Gastroesophageal sphincter (tissue), 4 donors: ENCODE data around the gene SPG7. TPM values are rescaled to one million over a fixed set of nuclear protein-coding genes. Genes with fewer than 3 reads are reported as not detected.

ENCODE experiments used
- ATAC-seq: fragments of 150-250 bp; one replicate; pipeline ENCODE4 v1.9.1; 2016; ENCODE audit warnings: mild to moderate bottlenecking, moderate library complexity
- H3K27ac ChIP-seq, 4 donors: fragments of 200-600 bp; sonication (generic) in 3 of 4; 1 replicate in 3 of 4; 2 replicates in 1 of 4; pipeline ENCODE4 v1.5.1; 2016 to 2019
- H3K27me3 ChIP-seq: fragments of 200-600 bp; sonication (generic); one replicate; pipeline ENCODE4 v1.5.1; 2019
- H3K36me3 ChIP-seq, 2 donors: fragments of 200-600 bp; sonication (generic); one replicate each; pipeline ENCODE4 v1.5.1; 2019; ENCODE audit warnings: control low read depth in 1 of 2
- H3K4me1 ChIP-seq, 3 donors: fragments of 200-600 bp; sonication (generic); 1 replicate in 2 of 3; 2 replicates in 1 of 3; pipeline ENCODE4 v1.5.1; 2016 to 2019; ENCODE audit warnings: control low read depth in 2 of 3
- H3K4me3 ChIP-seq, 2 donors: fragments of 200-600 bp; sonication (generic); one replicate each; pipeline ENCODE4 v1.5.1; 2019; ENCODE audit warnings: mild to moderate bottlenecking in 1 of 2, moderate library complexity in 1 of 2
- H3K9me3 ChIP-seq, 3 donors: fragments of 200-600 bp; sonication (generic); one replicate each; pipeline ENCODE4 v1.5.1; 2017 to 2019; ENCODE audit warnings: control low read depth in 2 of 3
- EP300 ChIP-seq: sonication (generic); formaldehyde crosslinking; IDR thresholded peaks from one replicate; pipeline ENCODE4 v1.6.1; 2017; ENCODE audit warnings: antibody characterized with exemption, mild to moderate bottlenecking
- POLR2A ChIP-seq, 2 donors: fragments of 450-650 bp; IDR thresholded peaks; one replicate each; pipeline ENCODE4 v1.6.1; 2017; ENCODE audit warnings: antibody characterized with exemption in 2 of 2, mild to moderate bottlenecking in 2 of 2, moderate library complexity in 1 of 2
- POLR2AphosphoS5 ChIP-seq: sonication (generic); formaldehyde crosslinking; IDR thresholded peaks from one replicate; pipeline ENCODE4 v1.6.1; 2017; ENCODE audit warnings: antibody characterized with exemption
- WGBS, 2 donors: methylation state at CpG; one replicate each; pipeline ENCODE4 v1.1.5; 2018; ENCODE audit warnings: low coverage in 1 of 2; 5-methylcytosine and 5-hydroxymethylcytosine counted together
- total RNA-seq, 4 donors: library from RNA; depleted of rRNA; stranded (reverse); fragments of >200 nt; gene quantifications; one replicate each; pipeline ENCODE4 v1.1.0, GENCODE V29; 2016
- TF ChIP-seq, protein P1 (sequence below), 4 experiments: fragments of 200-600 bp in 2 of 4; fragments of 450-650 bp in 2 of 4; sonication (generic) in 1 of 4; IDR thresholded peaks; one replicate each; pipeline ENCODE4 v1.5.1; 2017 to 2019; ENCODE audit warnings: antibody characterized with exemption in 4 of 4, mild to moderate bottlenecking in 2 of 4, moderate library complexity in 2 of 4

Gene SPG7
- total RNA-seq, 4 donors from 2014 or later: 80.9 to 160 (median 98.2) TPM

DNA sequence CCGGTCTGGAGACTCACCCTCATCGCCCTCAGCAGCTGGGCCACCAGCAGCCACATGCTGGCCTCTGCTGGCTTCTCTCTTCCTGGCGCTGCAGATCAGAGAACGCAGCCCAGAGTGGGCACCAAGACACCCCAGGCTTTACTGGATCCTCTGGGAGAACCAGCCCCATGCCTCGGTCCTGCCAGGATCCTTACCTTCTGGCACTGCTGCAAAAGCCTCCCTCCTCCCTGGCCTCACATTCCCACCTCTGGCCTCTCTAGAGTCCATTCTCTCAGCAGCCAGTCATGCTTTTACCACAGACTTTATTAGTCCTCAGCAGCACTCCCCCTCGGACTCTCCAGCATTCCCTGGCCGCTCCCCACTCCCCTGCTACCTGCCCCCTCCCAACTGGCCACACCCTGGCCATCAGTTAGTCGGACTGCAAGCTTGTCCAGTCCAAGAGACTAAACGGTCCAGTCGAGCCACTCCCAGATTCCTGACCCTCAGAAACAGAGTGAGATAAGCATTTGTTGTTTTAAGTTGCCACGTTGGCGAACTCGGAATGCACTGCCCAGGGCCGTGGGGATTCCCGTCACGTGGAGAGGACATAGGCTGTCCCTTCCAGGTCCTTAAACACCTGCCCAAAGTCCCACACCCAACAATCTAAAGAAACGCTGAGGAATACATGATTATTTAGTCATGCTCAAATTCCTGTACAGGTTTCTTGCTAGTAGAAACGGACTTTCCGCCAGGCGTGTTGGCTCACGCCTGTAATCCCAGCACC is 5.9 kb upstream of the SPG7 start:
- ATAC-seq: no peak
- Histone ChIP-seq H3K4me1 (peaks cover 0 to 26% (median 17%) of the 10 kb centered on the region in 3 donors), H3K9me3 (no peaks in the 10 kb centered on the region), H3K4me3 (no peak overlapping the region), H3K27me3 (no peaks in the 10 kb centered on the region), H3K36me3 (peaks cover 0 to 9% of the 10 kb centered on the region in 2 donors), H3K27ac (no peak overlapping the region)
- 26 to 56% methylated on average over 7 to 14 of the region's 21 CpGs for WGBS, 2 donors
- TF ChIP-seq EP300: no peak
- TF ChIP-seq, protein P1, sequence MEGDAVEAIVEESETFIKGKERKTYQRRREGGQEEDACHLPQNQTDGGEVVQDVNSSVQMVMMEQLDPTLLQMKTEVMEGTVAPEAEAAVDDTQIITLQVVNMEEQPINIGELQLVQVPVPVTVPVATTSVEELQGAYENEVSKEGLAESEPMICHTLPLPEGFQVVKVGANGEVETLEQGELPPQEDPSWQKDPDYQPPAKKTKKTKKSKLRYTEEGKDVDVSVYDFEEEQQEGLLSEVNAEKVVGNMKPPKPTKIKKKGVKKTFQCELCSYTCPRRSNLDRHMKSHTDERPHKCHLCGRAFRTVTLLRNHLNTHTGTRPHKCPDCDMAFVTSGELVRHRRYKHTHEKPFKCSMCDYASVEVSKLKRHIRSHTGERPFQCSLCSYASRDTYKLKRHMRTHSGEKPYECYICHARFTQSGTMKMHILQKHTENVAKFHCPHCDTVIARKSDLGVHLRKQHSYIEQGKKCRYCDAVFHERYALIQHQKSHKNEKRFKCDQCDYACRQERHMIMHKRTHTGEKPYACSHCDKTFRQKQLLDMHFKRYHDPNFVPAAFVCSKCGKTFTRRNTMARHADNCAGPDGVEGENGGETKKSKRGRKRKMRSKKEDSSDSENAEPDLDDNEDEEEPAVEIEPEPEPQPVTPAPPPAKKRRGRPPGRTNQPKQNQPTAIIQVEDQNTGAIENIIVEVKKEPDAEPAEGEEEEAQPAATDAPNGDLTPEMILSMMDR (IDR thresholded peaks at IDR 0.05): no peak
- no peak for TF ChIP-seq POLR2AphosphoS5
- TF ChIP-seq POLR2A (IDR thresholded peaks at IDR 0.05): no peak

DNA sequence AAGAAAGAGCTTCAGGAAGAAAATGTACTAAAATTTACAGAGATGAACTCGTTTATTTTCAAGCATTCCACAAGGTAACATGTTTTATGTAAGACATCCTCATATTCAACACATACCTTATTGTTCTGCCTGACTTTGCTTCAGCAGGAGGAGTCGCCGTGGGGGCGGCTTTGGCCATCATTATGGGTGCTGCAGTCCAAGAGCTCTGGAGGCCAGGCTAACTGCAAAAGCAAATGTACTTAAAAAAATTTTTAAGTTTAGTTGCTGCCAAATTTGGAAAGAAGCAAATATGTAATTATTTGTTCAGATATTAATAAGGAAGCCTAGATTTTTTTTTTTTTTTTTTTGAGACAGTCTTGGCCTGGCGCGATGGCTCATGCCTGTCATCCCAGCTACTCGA is 4.1 kb upstream of the SPG7 start:
- TF ChIP-seq POLR2A (IDR thresholded peaks at IDR 0.05): no peak
- no peak for TF ChIP-seq EP300
- TF ChIP-seq POLR2AphosphoS5: no peak
- TF ChIP-seq, protein P1 (IDR thresholded peaks at IDR 0.05): no peak
- WGBS, 2 donors: 64 to 86% methylated on average over 7 of the region's 7 CpGs
- no peak overlapping the region for H3K27ac ChIP-seq

DNA sequence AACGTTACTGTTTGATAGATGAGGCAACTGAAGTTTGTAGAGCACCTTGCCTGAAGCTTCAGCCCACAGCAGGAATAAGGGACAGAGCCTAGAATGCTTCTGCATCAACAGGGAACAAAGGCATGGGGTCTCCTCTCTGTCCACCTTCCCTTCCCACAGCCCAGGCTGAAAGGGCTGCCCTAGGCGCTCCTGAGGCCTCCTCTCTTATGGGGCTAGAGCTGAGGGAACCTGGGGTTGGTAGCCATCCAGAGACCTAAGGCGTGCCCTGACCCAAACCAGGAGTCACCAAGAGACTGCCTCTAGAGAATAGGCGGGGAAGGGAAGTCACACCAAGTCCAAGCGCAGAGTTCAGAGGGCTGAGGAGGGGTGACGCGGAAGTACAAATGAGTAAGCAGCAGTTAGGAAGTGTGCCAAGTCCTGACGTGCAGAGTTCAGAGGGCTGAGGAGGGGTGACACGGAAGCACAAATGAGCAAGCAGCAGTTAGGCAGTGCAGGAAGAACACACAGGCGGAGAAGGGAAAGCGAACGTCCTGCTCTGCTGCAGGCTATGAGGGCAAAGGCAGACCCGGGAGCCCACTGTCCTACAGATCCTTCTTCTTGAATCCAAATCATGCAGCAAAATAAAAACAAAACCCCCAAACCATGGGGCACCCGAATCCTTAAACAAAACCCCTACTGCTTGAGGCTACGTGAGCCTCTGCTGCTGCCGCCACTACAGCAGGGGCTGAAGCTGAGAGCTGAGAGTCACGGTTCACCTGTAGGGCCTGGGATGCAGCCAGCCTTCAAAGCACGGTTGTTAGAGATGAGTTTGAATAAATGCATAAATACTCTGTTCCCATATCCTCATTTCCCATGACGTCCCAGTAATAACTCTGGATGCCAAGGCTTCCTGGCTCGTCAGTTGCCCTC is 2.7 kb upstream of the SPG7 start:
- 41 to 64% methylated on average over 7 to 16 of the region's 20 CpGs for WGBS, 2 donors
- Histone ChIP-seq H3K9me3 (no peaks in the 10 kb centered on the region), H3K4me3 (peak overlapping the region in 1 of 2 donors; percentile 8), H3K4me1 (peaks cover 0 to 50% (median 27%) of the 10 kb centered on the region in 3 donors), H3K27me3 (no peaks in the 10 kb centered on the region), H3K27ac (peak overlapping the region in 3 of 4 donors; percentile 64 to 78 (median 71)), H3K36me3 (peaks cover 0 to 3% of the 10 kb centered on the region in 2 donors)
- ATAC-seq: peak; percentile 57
- TF ChIP-seq, protein P1 (IDR thresholded peaks at IDR 0.05): no peak
- TF ChIP-seq POLR2AphosphoS5 (peak; percentile 76), POLR2A (IDR thresholded peaks at IDR 0.05) (peak in 1 of 2 donors; percentile 39), EP300 (no peak)

More for the DNA sequence above, 4.1 kb upstream of the SPG7 start:
- ATAC-seq: no peak
- no peaks in the 10 kb centered on the region for H3K9me3 ChIP-seq
- peaks cover 0 to 3% of the 10 kb centered on the region in 2 donors for H3K36me3 ChIP-seq
- H3K4me1 ChIP-seq: peaks cover 0 to 37% (median 20%) of the 10 kb centered on the region in 3 donors
- no peaks in the 10 kb centered on the region for H3K27me3 ChIP-seq
- no peak overlapping the region for H3K4me3 ChIP-seq

DNA sequence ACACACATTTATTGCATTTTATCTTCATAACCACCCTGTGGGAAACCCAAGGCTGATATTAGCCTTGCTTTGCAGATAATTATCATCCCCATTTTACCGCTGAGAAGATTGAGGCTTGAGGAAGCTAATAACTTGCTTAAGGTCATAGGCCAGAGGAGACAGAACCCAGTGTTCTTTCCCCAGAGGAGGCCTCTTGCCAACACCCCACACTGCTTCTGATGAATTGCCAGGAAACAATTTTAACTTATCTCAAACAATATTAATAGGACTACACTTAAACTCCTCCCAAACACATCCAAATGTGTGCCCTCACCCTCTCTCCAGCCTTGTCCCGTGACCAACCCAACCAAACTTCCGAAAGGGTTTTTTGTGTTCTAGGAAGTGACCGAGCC is 2.1 kb upstream of the SPG7 start:
- Histone ChIP-seq H3K27ac (peak overlapping the region in 3 of 4 donors; percentile 64 to 78 (median 71)), H3K27me3 (no peaks in the 10 kb centered on the region), H3K9me3 (no peaks in the 10 kb centered on the region), H3K36me3 (peaks cover 0 to 10% of the 10 kb centered on the region in 2 donors), H3K4me3 (peak overlapping the region in 1 of 2 donors; percentile 8), H3K4me1 (peaks cover 0 to 54% (median 27%) of the 10 kb centered on the region in 3 donors)
- no peak for ATAC-seq
- TF ChIP-seq EP300 (no peak), POLR2AphosphoS5 (no peak), POLR2A (IDR thresholded peaks at IDR 0.05) (no peak)
- TF ChIP-seq, protein P1 (IDR thresholded peaks at IDR 0.05): no peak
- 57 to 79% methylated on average over 4 of the region's 4 CpGs for WGBS, 2 donors
